ENCODE results near the gene WWP2. TPM values are rescaled to one million over a fixed set of nuclear protein-coding genes. Genes with fewer than 3 reads are reported as not detected.

WWP2 gene
- total RNA-seq, 1 experiment from 2014 or later: 22.8 TPM

DNA sequence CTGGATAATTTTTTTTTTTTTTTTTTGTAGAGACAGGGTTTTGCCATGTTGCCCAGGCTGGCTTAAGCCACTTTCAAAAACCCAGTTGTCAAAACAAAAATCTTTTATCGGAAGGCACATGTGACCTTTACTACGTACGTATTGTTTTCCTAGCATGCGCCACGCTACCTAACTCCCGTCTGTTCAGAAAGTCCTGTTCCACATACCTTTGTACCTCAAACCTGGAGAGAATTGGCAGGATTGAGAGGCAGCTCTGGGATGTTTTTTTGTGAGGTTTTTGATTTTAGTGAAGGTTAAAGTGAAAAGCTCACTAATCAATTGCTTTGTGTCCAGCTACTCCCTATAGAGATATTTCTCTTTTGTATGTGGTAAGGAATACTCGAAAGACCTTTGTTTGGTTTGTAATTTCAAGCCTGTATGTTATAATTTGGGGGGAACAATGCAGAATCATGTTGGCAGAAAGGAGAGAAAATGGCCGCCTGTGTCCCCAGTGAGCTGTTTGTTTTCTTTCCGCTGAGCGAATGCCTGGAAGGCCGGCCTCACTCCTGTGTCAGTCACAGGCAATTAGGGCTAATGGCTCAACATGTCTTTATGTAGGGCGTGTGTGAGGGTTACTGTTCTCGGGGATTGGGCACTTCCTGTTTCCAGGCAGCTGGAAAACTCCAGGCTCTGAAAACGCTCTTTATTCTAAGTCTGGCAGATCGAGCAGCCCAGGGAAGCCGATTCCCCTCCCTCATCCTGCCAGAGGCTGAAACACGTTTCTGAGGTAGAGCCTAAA lies 128.2 kb downstream of the WWP2 start (continued):
- no peak for TF ChIP-seq SIN3A (IDR thresholded peaks at IDR 0.05; ENCODE audit: borderline replicate concordance, insufficient read depth, low read depth, low read length)

DNA sequence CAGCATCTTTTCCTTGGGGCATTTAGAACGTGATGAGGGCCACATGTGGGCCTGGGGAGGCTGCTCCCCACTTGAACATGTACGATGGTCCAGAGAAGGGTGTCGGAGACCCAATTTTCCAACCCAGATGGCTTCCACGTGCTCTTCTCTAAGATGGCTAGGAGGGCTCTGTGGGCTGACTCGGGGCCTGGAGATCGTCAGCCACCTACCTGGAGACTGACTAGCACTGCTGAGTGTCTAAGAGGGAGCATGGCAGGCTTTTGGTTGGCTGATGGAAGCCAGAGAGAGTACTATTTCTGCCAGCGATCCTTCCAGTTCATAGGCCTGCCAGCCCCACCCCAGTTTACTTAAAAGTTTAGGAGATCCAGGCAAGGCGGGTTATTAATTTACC lies 128.8 kb downstream of the WWP2 start:
- intact Hi-C loops (cut with micrococcal nuclease; ENCODE audit: unreplicated experiment): no loop called here
- BruUV-seq (replicated peaks): no TSS peak
- no peak overlapping the region for H3K27ac ChIP-seq (ENCODE audit: low read length)

GRCh38 chr16:69892378-69892777 lies 130.2 kb downstream of the WWP2 start:
- no peak for DNase-seq (ENCODE audit: low read depth, low spot score)

More for the DNA sequence above, 128.8 kb downstream of the WWP2 start:
- Histone ChIP-seq H3K9me3 (ENCODE audit: control insufficient read depth, insufficient read depth, low read depth, low read length) (no peaks in the 10 kb centered on the region), H3K36me3 (ENCODE audit: control insufficient read depth, insufficient read depth, low read length) (no peaks in the 10 kb centered on the region), H3K27me3 (ENCODE audit: control insufficient read depth, insufficient read depth, low read length) (no peaks in the 10 kb centered on the region), H3K4me1 (ENCODE audit: control insufficient read depth, insufficient read depth, low read length) (no peaks in the 10 kb centered on the region), H3K4me3 (ENCODE audit: low read depth in 2 of 2, low read length in 2 of 2) (no peak overlapping the region)
- TF ChIP-seq, protein P1, sequence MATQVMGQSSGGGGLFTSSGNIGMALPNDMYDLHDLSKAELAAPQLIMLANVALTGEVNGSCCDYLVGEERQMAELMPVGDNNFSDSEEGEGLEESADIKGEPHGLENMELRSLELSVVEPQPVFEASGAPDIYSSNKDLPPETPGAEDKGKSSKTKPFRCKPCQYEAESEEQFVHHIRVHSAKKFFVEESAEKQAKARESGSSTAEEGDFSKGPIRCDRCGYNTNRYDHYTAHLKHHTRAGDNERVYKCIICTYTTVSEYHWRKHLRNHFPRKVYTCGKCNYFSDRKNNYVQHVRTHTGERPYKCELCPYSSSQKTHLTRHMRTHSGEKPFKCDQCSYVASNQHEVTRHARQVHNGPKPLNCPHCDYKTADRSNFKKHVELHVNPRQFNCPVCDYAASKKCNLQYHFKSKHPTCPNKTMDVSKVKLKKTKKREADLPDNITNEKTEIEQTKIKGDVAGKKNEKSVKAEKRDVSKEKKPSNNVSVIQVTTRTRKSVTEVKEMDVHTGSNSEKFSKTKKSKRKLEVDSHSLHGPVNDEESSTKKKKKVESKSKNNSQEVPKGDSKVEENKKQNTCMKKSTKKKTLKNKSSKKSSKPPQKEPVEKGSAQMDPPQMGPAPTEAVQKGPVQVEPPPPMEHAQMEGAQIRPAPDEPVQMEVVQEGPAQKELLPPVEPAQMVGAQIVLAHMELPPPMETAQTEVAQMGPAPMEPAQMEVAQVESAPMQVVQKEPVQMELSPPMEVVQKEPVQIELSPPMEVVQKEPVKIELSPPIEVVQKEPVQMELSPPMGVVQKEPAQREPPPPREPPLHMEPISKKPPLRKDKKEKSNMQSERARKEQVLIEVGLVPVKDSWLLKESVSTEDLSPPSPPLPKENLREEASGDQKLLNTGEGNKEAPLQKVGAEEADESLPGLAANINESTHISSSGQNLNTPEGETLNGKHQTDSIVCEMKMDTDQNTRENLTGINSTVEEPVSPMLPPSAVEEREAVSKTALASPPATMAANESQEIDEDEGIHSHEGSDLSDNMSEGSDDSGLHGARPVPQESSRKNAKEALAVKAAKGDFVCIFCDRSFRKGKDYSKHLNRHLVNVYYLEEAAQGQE (IDR thresholded peaks at IDR 0.05; ENCODE audit: insufficient read depth in 1 of 2, low read depth in 2 of 2, low read length in 1 of 2): no peak
- TF ChIP-seq POLR2AphosphoS5 (IDR thresholded peaks at IDR 0.05; ENCODE audit: low read depth, low read length) (no peak), TCF7L2 (IDR thresholded peaks at IDR 0.05; ENCODE audit: low read depth, low read length) (no peak), SIN3A (IDR thresholded peaks at IDR 0.05; ENCODE audit: borderline replicate concordance, insufficient read depth, low read depth, low read length) (no peak)
- TF ChIP-seq, protein P2, sequence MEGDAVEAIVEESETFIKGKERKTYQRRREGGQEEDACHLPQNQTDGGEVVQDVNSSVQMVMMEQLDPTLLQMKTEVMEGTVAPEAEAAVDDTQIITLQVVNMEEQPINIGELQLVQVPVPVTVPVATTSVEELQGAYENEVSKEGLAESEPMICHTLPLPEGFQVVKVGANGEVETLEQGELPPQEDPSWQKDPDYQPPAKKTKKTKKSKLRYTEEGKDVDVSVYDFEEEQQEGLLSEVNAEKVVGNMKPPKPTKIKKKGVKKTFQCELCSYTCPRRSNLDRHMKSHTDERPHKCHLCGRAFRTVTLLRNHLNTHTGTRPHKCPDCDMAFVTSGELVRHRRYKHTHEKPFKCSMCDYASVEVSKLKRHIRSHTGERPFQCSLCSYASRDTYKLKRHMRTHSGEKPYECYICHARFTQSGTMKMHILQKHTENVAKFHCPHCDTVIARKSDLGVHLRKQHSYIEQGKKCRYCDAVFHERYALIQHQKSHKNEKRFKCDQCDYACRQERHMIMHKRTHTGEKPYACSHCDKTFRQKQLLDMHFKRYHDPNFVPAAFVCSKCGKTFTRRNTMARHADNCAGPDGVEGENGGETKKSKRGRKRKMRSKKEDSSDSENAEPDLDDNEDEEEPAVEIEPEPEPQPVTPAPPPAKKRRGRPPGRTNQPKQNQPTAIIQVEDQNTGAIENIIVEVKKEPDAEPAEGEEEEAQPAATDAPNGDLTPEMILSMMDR (IDR thresholded peaks at IDR 0.05): no peak
- ChIA-PET CTCF (no interaction called here), POLR2A (no interaction called here)
- ATAC-seq (no peak), DNase-seq (ENCODE audit: low read depth, low spot score) (no peak)
- in situ Hi-C loops (cut with HindIII; ENCODE audit: low pct_unique_long_range_greater_than_20kb, low sequenced_read_pairs): no loop called here

More at GRCh38 chr16:69892378-69892777, 130.2 kb downstream of the WWP2 start:
- no peaks in the 10 kb centered on the region for H3K36me3 ChIP-seq (ENCODE audit: control insufficient read depth, insufficient read depth, low read length)
- intact Hi-C loops (cut with micrococcal nuclease; ENCODE audit: unreplicated experiment) (no loop called here), in situ Hi-C loops (cut with HindIII; ENCODE audit: low pct_unique_long_range_greater_than_20kb, low sequenced_read_pairs) (no loop called here)
- no peaks in the 10 kb centered on the region for H3K9me3 ChIP-seq (ENCODE audit: control insufficient read depth, insufficient read depth, low read depth, low read length)
- no peaks in the 10 kb centered on the region for H3K4me1 ChIP-seq (ENCODE audit: control insufficient read depth, insufficient read depth, low read length)
- no peaks in the 10 kb centered on the region for H3K27me3 ChIP-seq (ENCODE audit: control insufficient read depth, insufficient read depth, low read length)
- no peak for TF ChIP-seq POLR2AphosphoS5 (IDR thresholded peaks at IDR 0.05; ENCODE audit: low read depth, low read length)
- TF ChIP-seq TCF7L2 (IDR thresholded peaks at IDR 0.05; ENCODE audit: low read depth, low read length): no peak
- TF ChIP-seq, protein P1 (IDR thresholded peaks at IDR 0.05; ENCODE audit: insufficient read depth in 1 of 2, low read depth in 2 of 2, low read length in 1 of 2): no peak
- no peak for TF ChIP-seq SIN3A (IDR thresholded peaks at IDR 0.05; ENCODE audit: borderline replicate concordance, insufficient read depth, low read depth, low read length)
- TF ChIP-seq, protein P2 (IDR thresholded peaks at IDR 0.05): no peak
- H3K4me3 ChIP-seq (ENCODE audit: low read depth in 2 of 2, low read length in 2 of 2): no peak overlapping the region
- no peak for ATAC-seq
- POLR2A ChIA-PET: no interaction called here
- BruUV-seq (replicated peaks): no TSS peak
- no peak overlapping the region for H3K27ac ChIP-seq (ENCODE audit: low read length)
- CTCF ChIA-PET: no interaction called here
